GM10266 (cell line): ENCODE data around the gene CYSTM1.

ENCODE experiments used
- DNase-seq: peaks from one replicate; pipeline ENCODE4 v3.0.0; 2012; ENCODE audit errors: extremely low spot score
- TF ChIP-seq, protein P1 (sequence below): IDR thresholded peaks from 2 replicates; pipeline ENCODE4 v1.5.1; 2012; ENCODE audit warnings: mild to moderate bottlenecking, low read depth; ENCODE audit not compliant: control insufficient read depth, insufficient read depth; ENCODE audit errors: missing control alignments

The CYSTM1 gene

DNA sequence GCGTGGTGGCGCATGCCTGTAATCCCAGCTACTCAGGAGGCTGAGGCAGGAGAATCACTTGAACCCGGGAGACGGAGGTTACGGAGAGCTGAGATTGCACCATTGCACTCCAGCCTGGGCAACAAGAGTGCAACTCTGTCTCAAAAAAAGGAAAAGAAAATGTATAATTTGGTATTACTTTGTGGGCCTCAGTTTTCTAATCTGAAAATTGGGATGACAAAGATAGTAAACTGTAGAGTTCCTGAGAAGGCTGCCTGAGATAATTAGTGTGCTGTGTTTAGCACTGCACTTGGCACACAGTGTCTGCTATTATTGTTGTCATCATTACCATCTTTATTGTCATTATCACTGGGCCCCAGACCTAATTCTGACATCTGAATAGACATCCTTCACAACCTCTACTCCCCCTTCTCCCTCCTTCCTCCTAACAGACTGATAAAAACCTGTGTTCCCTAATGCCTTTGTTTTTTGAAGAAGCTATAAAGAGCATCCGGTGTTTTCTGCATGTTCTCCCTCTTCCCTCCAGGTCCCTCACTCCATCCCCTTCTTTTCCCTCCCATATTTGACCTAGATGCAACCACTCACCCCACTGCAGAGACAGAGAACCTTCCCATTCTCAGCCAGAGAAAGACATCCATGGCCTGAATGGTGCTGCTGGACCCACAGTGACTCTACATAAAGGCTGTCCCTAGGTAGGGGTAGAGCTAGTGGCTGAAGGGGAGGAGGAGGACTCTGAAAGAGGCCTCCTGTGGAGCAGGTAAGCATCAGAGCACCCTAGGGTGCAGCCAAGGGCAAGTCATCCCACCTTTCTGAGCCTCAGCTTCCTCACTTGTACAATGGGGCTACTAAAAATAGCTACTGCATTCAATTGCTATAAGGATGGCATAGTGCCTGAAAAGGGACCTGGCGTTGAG lies 15.7 kb upstream of the CYSTM1 start:
- no peak for DNase-seq
- TF ChIP-seq, protein P1, sequence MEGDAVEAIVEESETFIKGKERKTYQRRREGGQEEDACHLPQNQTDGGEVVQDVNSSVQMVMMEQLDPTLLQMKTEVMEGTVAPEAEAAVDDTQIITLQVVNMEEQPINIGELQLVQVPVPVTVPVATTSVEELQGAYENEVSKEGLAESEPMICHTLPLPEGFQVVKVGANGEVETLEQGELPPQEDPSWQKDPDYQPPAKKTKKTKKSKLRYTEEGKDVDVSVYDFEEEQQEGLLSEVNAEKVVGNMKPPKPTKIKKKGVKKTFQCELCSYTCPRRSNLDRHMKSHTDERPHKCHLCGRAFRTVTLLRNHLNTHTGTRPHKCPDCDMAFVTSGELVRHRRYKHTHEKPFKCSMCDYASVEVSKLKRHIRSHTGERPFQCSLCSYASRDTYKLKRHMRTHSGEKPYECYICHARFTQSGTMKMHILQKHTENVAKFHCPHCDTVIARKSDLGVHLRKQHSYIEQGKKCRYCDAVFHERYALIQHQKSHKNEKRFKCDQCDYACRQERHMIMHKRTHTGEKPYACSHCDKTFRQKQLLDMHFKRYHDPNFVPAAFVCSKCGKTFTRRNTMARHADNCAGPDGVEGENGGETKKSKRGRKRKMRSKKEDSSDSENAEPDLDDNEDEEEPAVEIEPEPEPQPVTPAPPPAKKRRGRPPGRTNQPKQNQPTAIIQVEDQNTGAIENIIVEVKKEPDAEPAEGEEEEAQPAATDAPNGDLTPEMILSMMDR = no peak

DNA sequence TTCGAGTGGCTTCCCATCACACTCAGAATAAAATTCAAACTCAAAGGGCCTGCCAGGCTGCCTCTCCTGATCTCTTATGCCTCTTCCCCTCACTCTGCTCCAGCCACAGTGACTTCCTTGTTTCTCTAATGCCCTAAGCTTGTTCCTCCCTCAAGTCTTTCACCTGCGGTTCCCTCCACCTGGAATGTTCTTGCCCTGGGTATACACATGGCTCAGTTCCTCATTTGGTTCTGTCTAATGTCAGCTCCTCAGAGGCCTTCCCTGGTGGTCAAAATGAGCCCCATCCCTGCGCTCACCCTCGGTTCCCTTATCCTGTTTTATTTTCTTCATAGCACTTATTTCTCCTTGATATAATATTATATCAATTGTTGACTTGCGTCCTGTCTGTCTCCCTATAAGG lies 12.7 kb upstream of the CYSTM1 start:
- DNase-seq = no peak
- TF ChIP-seq, protein P1 = no peak

DNA sequence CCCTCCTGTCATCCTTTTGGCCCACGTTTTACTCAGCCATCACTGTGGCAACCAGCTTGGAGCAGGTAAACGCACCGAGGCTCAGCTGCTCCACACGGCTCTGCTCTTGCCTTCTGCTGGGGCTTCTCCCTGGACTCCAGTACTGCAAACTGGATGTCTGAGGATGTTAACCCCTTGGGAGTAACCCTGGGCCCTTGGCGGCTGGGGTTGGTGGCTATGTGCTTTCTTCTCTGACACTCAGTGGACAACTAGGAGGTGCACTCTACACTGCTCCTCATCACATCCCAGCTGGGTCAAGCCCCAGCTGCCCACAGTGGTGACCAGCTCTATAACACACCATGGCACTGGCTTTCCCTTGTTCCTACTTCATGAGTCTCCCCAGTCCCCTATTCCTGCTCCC lies 12.2 kb upstream of the CYSTM1 start:
- TF ChIP-seq, protein P1 = no peak
- no peak for DNase-seq

DNA sequence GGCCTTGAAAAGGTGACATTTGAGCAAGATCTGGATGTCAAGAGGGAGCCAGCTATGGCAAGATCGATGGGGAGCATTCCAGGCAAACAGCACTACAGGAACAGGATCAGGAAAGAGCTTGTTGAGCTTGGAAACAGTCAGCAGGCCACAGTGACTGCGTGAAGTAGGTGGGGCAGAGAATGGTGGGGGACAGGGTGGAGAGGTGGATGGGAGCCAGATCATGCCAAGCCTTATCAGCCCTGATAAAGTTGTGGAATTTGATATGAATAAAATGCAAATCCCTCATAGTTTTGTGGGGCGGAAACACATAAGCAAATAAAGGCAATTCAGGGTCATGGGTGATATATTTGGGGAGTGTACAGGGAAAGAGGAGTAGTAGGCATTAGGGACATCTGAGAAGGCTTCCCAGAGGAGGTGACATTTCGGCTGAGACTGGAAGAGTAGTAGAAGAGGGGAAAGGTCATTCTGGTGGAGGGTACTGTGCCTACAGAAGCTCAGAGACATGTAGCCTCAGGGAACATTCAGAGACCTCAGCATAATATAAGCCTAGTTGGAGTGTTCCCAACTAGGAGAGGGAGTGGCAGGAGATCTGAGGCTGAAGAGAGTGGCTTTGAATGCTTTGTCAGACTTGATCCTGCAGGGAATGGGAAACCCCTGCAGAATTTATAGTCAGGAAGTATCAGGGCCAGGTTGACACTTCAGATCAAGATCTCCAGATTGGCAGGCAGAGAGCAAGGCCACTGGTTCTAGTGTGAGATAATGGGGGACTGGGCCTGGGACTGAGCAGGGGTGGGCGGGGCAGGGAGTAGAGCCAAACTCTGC lies 9.7 kb upstream of the CYSTM1 start:
- TF ChIP-seq, protein P1 = no peak
- no peak for DNase-seq

DNA sequence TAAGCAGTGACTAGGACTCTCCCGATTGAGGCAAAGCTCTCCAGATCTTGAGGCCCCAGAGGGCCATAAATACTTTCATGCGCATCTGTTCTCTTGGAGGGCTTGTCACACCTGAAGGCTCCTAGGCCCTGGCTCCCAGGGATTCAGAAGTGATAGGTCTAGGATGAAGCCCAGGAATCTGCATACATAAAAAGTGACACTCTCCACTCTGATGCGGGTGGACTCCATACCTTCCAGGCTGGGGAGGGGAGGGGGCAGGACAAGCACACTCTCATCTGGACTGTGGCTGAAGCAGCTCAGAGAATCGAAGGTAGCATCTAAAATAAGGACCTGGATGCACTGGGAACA lies 9.1 kb upstream of the CYSTM1 start:
- TF ChIP-seq, protein P1 = no peak
- no peak for DNase-seq

DNA sequence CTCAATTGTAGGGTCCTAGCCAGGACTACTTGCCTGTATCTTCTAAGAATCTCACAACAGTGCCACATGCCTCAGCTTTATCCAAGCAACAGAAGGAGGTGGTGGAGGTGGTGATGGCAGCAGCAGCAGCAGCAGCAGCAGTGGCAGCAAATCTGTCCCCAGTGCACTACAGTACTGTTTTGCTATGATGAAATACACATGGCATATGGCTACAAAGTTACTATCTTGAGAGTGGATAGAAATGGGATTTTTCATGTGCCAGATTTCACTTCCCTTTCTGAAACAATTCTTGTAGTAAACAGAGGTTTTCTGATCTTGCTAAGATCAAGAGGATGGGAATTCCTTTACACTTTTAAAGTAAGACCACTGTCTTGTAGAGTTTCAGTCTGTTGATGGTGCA lies 8.1 kb upstream of the CYSTM1 start:
- TF ChIP-seq, protein P1 = no peak
- DNase-seq = no peak

DNA sequence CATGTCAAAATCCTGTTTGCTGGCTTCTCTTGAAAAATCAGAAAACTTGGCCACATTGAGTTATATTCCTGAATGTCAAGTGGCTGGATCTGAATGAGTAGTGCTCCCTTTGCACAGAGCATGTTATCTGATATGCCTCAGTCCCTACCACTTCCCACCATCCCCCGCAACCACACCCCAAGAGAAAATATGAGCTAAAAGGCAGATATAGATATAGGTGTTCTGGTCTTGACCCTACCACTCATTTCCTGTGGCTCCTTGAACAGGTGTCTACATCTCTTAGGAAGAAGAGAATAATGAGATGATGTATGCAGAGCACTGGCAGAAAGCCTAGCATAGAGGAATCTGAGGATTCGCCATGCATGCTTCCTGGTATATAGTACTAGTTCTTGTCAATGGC lies 6.6 kb upstream of the CYSTM1 start:
- no peak for DNase-seq
- TF ChIP-seq, protein P1 = no peak
